Lower leg skin (tissue), 3 donors: Measurements from ENCODE around the gene ATP5IF1.

Experiments used
- POLR2A ChIP-seq, 2 donors: fragments of 450-650 bp; IDR thresholded peaks; one replicate each; pipeline ENCODE4 v1.6.1; 2016 to 2017; ENCODE audit warnings: antibody characterized with exemption in 2 of 2, mild to moderate bottlenecking in 1 of 2, moderate library complexity in 1 of 2
- TF ChIP-seq, protein P1 (sequence below), 3 donors: fragments of 450-650 bp; IDR thresholded peaks; one replicate each; pipeline ENCODE4 v1.5.1; 2016; ENCODE audit warnings: antibody characterized with exemption in 3 of 3, mild to moderate bottlenecking in 3 of 3, moderate library complexity in 2 of 3

DNA sequence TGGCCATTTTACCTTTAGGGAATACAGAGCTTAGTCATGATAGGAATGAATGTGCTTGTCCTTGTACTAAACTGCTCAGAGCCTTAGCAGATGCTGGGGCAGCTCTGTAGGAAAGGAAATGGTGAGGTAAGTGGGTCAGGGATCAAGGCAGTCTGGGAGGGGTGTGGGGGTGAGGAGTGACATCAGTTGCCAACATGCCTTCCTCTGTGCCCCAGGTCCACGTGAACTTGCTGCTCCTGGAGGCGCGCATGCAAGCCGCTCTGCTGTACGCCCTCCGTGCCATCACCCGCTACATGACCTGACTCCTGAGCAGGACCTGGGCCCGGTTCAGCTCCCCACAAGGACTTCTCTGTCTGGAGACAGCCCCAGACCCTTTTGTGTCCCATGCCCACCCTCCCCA lies 44.6 kb downstream of the ATP5IF1 start:
- TF ChIP-seq, protein P1, sequence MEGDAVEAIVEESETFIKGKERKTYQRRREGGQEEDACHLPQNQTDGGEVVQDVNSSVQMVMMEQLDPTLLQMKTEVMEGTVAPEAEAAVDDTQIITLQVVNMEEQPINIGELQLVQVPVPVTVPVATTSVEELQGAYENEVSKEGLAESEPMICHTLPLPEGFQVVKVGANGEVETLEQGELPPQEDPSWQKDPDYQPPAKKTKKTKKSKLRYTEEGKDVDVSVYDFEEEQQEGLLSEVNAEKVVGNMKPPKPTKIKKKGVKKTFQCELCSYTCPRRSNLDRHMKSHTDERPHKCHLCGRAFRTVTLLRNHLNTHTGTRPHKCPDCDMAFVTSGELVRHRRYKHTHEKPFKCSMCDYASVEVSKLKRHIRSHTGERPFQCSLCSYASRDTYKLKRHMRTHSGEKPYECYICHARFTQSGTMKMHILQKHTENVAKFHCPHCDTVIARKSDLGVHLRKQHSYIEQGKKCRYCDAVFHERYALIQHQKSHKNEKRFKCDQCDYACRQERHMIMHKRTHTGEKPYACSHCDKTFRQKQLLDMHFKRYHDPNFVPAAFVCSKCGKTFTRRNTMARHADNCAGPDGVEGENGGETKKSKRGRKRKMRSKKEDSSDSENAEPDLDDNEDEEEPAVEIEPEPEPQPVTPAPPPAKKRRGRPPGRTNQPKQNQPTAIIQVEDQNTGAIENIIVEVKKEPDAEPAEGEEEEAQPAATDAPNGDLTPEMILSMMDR (IDR thresholded peaks at IDR 0.05) = no peak
- TF ChIP-seq POLR2A (IDR thresholded peaks at IDR 0.05) = no peak
